ENCODE data around the gene ASTN2. TPM values are rescaled to one million over a fixed set of nuclear protein-coding genes. Genes with fewer than 3 reads are reported as not detected.

Gene ASTN2
- total and polyA plus RNA-seq, 7 donors, result 0.60 to 7.5 (median 2.2) TPM

DNA sequence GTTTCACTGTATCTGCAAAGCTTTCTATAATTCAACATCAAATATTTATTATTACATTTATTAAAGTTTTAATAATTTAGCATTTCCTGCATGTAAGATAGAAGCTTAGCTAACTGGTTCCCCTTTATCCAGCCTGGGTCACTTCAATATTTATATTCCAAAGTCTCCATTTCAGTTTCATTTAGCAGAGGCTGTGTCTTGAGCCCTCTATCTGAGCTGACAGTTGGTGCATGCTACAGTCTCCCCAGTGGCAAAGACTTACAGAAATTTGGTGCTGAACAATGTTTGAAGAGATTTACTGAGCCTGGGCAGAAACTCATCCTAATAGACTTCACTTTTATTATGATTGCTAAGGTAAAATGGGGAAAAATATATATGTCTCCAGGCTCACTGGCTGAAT, 448.7 kb downstream of the ASTN2 start:
- DNase-seq, result no peak
- intact Hi-C loops (cut with DNase I), result no loop called here
- Histone ChIP-seq H3K4me1 (no peaks in the 10 kb centered on the region), H3K4me3 (no peak overlapping the region), H3K27me3 (peaks cover 0 to 4% (median 0%) of the 10 kb centered on the region in 3 donors), H3K9me3 (no peaks in the 10 kb centered on the region), H3K27ac (no peak overlapping the region), H3K36me3 (no peaks in the 10 kb centered on the region)
- no peak for TF ChIP-seq POLR2A (IDR thresholded peaks at IDR 0.05)
- TF ChIP-seq POLR2AphosphoS5 (IDR thresholded peaks at IDR 0.05), result no peak
- TF ChIP-seq CTCF (IDR thresholded peaks at IDR 0.05), result no peak
- TF ChIP-seq EP300 (IDR thresholded peaks at IDR 0.05), result no peak

GRCh38 chr9:116964258-116964657, 450.6 kb downstream of the ASTN2 start:
- intact Hi-C loops (cut with DNase I), result no loop called here
- H3K36me3 ChIP-seq, result no peaks in the 10 kb centered on the region
- peaks cover 0 to 4% (median 0%) of the 10 kb centered on the region in 3 donors for H3K27me3 ChIP-seq
- H3K9me3 ChIP-seq, result no peaks in the 10 kb centered on the region
- 85 to 93% methylated on average over 11 of the region's 11 CpGs for WGBS, 2 donors
- H3K27ac ChIP-seq, result no peak overlapping the region
- H3K4me1 ChIP-seq, result peaks cover 0 to 6% (median 3%) of the 10 kb centered on the region in 4 donors
- no peak for DNase-seq
- H3K4me3 ChIP-seq, result no peak overlapping the region
- TF ChIP-seq CTCF (IDR thresholded peaks at IDR 0.05), result no peak
- no peak for TF ChIP-seq POLR2A (IDR thresholded peaks at IDR 0.05)
- TF ChIP-seq POLR2AphosphoS5 (IDR thresholded peaks at IDR 0.05), result no peak
- no peak for TF ChIP-seq EP300 (IDR thresholded peaks at IDR 0.05)

- peaks cover 0 to 4% (median 0%) of the 10 kb centered on the region in 3 donors for H3K27me3 ChIP-seq
- intact Hi-C loops (cut with DNase I), result no loop called here
- TF ChIP-seq POLR2A (IDR thresholded peaks at IDR 0.05) (no peak), EP300 (IDR thresholded peaks at IDR 0.05) (no peak), CTCF (IDR thresholded peaks at IDR 0.05) (no peak), POLR2AphosphoS5 (IDR thresholded peaks at IDR 0.05) (no peak)
- peaks cover 0 to 6% (median 3%) of the 10 kb centered on the region in 4 donors for H3K4me1 ChIP-seq
- DNase-seq, result no peak
- no peak overlapping the region for H3K27ac ChIP-seq
- no peak overlapping the region for H3K4me3 ChIP-seq
- 16 to 18% methylated on average over 16 of the region's 16 CpGs for WGBS, 2 donors
- H3K9me3 ChIP-seq, result no peaks in the 10 kb centered on the region
- no peaks in the 10 kb centered on the region for H3K36me3 ChIP-seq
Observed at GRCh38 chr9:116959809-116960208, 455.0 kb downstream of the ASTN2 start.

- Histone ChIP-seq H3K9me3 (no peaks in the 10 kb centered on the region), H3K27ac (no peak overlapping the region), H3K4me3 (no peak overlapping the region), H3K36me3 (no peaks in the 10 kb centered on the region), H3K4me1 (peaks cover 0 to 6% (median 3%) of the 10 kb centered on the region in 4 donors), H3K27me3 (peaks cover 0 to 4% (median 0%) of the 10 kb centered on the region in 3 donors)
- WGBS, 2 donors, result 32 to 59% methylated on average over 5 of the region's 5 CpGs
- intact Hi-C loops (cut with DNase I), result no loop called here
- no peak for TF ChIP-seq EP300 (IDR thresholded peaks at IDR 0.05)
- DNase-seq, result no peak
Observed at GRCh38 chr9:116958881-116959280, 456.0 kb downstream of the ASTN2 start.

DNA sequence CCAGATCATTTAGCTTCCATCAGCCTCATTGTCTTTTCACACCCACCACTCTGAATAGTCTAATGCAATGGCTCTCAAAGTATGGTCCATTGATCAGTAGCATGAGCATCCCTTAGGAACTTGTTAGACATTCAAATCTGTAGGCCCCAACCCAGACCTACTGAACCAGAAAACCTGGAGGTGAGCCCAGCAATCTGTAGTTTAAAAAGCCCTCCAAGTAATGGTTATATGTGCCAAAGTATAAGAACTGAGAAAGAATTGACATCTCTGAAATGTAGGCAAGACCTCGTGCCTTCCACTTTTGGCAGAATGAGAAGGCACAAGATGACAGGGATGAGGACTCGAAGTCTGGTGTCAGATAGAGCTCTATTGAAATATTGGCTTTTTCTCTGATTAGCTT, 460.1 kb downstream of the ASTN2 start:
- no peak overlapping the region for H3K27ac ChIP-seq
- DNase-seq, result no peak
- H3K4me3 ChIP-seq, result no peak overlapping the region
- H3K9me3 ChIP-seq, result peaks cover 0 to 2% (median 0%) of the 10 kb centered on the region in 4 donors
- H3K36me3 ChIP-seq, result no peaks in the 10 kb centered on the region
- intact Hi-C loops (cut with DNase I), result no loop called here
- no peaks in the 10 kb centered on the region for H3K27me3 ChIP-seq
- no peak for TF ChIP-seq EP300 (IDR thresholded peaks at IDR 0.05)
- TF ChIP-seq POLR2A (IDR thresholded peaks at IDR 0.05), result no peak
- TF ChIP-seq POLR2AphosphoS5 (IDR thresholded peaks at IDR 0.05), result no peak
- TF ChIP-seq CTCF (IDR thresholded peaks at IDR 0.05), result no peak
- 81 to 91% methylated on average over 2 of the region's 2 CpGs for WGBS, 2 donors
- H3K4me1 ChIP-seq, result peaks cover 0 to 1% (median under 1%) of the 10 kb centered on the region in 4 donors

Measured in sigmoid colon (tissue), 7 donors.